NCI-H2227 (cell line): ENCODE data around the gene KCNJ15.

ENCODE experiments used
- DNase-seq: peaks from one replicate; lab custom pipeline; 2025; ENCODE audit not compliant: unreplicated experiment; lab: John Stamatoyannopoulos, UW

KCNJ15 gene

DNA sequence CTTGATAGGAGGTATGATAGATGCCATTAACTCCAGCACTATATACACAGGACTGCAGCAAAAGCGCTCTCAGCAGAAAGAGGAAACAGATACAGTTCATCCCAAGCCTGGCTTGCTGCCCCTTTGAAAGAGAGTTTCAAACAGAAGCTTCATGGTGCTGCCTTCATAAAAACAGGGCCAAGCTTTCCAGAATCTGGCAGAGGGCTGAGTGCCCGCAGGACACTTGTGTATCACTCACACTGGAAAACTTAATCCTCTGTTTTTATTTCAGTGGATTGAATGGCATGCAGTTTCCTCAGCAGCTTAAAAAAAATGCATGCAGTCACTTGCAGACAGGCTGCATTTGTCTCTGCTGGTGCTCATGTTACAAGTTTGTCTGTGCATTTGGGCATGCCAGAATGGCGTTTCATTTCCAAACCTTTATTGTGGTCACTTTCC, 40.4 kb downstream of the KCNJ15 start:
- no peak for DNase-seq

DNA sequence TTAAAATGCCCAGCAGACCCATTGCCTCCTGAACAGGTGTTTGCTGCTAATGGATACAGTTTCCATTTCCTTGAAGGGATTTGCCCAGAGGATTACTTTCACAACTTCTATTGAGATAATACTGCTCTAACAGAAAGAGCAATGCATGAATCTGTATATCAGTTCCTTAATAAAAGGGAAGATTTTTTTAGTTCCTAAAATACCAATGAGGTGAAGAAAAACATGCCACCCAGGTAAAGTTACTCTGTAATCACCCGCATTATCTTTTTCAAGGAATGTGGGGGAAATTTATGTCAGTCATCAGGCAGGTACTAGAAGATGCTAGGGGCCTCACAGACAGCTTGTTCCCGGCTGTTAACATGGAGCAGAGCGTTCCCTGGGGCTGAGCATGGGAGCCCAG, 41.1 kb downstream of the KCNJ15 start:
- DNase-seq: no peak

GRCh38 chr21:38298832-38299231, 42.0 kb downstream of the KCNJ15 start:
- no peak for DNase-seq

GRCh38 chr21:38299671-38300070, 42.9 kb downstream of the KCNJ15 start:
- DNase-seq: no peak

DNA sequence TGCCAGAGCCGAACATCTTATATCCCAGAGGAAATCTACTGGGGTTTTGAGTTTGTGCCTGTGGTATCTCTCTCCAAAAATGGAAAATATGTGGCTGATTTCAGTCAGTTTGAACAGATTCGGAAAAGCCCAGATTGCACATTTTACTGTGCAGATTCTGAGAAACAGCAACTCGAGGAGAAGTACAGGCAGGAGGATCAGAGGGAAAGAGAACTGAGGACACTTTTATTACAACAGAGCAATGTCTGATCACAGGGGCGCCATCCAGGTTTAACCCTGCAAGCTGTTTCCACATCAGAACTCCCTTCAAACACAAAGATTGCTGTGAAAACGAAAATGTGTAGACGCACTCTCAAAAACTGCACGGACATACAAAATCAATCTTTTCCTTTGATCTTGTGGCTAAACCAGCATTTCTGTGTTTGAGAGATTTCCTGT, 43.4 kb downstream of the KCNJ15 start:
- DNase-seq: no peak

DNA sequence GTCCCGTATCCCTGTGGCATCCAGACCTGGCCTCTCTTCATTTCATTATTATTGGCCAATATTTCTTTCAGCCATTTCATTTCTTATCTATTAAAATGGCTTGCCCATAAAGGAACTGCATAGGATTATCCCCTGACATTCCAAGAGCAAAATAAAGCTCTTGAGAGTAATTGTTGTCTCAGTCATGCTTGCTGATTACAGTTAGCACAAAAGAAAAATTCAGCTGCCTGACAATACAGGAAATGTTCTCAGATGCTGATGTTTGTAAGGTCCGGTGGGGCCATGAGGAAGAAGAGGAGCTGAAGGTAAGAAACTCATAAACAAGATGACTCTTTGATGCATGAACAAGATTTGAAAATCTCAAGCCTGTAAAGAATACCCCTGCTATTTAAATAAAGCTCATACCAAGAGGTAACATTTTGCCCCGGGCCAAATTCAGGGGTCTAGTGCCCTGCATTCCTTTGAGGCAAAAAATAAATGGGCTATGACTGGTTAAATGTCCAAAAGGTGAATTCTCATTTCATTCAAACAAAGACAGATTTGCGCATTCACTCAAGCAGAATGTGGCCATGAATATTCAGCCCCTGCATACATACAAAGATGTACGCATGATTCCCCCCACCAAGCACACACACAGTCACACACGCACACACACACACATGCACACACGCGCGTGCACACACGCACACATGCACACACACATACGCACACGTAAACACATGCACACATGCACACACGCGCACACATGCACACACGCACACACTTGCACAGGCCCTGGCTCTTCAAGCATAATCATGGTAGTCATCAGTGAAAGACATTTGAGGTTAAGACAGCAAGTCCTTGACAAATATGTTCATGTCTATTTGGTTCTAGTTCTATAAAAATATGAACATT, 44.8 kb downstream of the KCNJ15 start:
- DNase-seq: no peak

- DNase-seq: no peak
Observed at GRCh38 chr21:38303300-38303699, 46.5 kb downstream of the KCNJ15 start.

GRCh38 chr21:38306433-38307141, 49.8 kb downstream of the KCNJ15 start:
- DNase-seq: no peak

DNA sequence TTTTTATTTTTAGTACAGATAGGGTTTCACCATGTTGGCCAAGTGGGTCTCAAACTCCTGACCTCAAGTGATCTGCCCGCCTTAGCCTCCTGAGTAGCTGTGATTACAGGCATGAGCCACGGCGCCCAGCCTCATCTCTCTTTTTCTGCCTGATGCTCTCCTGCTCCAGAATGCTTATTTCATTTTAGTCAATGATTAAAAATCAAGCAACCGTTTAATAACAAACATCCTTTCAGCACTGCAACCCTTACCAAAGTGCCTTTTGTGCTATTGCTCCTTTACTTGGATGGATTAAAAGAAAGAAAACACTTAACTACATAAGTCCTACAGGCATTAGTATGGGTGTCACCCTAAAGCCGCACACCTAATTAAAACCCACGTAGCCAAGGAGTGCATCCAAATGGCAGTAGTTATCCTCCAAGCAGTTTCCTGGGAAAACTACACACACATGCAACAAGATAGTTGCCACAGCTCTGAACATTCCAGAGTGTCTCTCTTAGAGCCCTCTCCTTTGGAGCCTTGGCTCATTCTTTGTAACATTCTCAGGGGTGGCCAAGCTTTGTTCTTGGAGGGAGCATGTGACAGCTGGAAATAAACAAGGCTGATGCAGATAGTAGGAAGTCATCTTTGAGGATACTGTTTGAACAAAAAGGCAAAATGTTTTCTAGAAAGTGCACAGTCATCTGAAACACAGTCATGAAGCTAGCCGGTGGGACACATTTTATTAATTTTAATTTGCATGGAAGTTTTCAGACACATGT, 51.2 kb downstream of the KCNJ15 start:
- no peak for DNase-seq

DNA sequence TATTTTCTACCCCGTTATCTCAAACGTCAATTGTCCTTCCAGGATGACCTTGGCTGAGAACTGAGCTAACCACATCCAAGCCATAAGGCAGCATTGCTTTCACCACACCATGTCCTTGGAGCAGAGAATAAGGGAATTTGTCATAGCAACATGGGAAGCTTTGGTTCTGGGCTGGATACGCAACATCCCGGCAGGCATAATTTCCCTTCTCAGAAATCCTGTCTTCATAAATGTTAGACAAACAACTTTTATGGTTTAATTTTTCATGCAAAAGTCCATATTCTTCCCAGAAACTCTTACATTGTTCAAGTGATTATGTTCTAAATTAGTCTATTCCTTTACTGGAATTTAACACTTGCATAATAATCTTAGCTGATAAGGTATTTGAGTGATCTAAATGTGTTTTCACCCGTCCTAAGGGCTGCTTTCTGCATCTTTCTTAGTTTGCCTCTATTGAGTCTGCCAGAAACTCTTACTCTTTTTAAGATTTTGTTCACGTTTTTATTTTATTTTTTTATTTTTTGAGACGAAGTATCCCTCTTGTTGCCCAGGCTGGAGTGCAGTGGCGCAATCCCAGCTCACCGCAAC, 51.8 kb downstream of the KCNJ15 start:
- DNase-seq: no peak

DNA sequence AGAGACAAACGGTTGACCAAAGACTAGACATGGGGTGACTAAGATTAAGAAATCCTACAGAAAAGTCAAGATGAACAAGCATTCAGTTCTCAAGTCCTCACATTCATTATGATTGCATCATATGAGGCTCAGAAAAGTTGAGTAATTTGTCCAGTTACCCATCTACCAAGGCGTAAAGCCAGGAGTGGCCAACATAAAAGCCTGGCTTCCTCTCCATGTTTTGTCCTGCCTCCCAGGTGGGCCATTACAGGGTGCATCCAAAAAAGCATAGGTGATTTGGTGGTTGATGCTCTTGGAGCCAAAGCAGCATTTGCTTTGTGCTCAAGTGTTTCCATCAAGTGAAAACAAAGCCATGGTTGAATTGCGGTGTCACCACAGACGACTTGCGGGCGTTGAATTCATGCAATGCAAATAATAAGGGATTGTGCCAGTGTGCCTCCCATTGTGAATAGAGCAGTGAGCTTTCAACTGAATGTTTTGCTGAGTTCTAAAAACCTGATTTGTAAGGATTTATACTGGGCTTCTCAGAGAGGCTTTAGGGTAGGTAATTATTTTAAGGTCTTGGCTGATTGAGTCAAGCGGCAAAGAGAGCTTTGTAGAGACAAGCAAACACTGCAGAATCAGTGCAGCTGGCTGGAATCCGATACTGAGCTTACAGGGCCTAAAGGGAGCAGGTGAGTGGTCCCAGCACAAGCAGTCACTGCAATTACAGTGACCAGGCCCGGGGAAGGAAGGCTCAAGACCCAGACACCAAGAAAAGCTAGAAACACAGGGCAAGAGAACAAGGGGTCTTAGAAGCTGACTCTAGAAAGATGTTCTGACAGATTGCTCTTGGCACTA, 54.1 kb downstream of the KCNJ15 start:
- no peak for DNase-seq

- DNase-seq: no peak
Observed at GRCh38 chr21:38311765-38312164, 55.0 kb downstream of the KCNJ15 start.

DNA sequence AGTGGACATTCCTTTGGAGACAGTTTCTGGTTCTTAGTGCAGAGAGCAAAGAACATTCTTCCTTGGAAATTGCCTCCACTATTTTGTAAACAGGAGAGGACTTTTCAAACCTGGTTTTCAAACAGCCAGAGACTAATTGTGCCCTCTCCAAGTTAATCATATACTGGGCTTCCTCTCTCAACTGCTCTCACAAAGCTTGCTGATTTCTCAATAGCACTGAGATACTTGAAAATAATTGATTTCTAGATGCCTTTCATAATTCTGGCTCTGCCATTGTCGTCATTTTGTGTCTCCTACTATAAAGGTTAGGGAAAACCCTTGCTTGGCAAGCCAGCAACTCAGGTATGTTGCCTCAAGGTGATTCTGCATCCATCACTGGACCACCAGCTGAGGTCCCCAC, 56.0 kb downstream of the KCNJ15 start:
- no peak for DNase-seq

- DNase-seq: no peak
Observed at GRCh38 chr21:38314558-38314957, 57.8 kb downstream of the KCNJ15 start.

GRCh38 chr21:38315122-38315521, 58.3 kb downstream of the KCNJ15 start:
- DNase-seq: no peak

- no peak for DNase-seq
Observed at GRCh38 chr21:38319781-38320180, 63.0 kb downstream of the KCNJ15 start.

DNA sequence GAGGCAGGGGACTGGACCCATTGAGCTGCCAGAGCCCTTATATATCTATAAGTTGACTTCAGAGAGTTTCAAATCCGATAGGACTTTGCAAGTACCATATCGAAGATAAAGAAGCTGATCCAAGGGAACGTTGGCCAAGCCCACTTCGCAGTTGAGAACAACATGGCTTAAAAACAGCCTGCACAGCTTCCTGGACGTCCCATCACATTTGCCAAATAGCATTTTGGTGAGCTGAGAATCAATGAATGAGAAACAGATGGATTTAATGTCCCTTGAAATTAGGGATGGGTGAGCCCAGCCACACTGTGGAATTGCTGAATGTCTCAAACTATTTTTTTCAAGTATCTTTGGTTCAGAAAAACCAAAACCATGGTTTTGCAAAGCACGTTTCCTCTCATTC, 64.8 kb downstream of the KCNJ15 start:
- DNase-seq: no peak

- DNase-seq: no peak
Observed at GRCh38 chr21:38322311-38322950, 65.6 kb downstream of the KCNJ15 start.

DNA sequence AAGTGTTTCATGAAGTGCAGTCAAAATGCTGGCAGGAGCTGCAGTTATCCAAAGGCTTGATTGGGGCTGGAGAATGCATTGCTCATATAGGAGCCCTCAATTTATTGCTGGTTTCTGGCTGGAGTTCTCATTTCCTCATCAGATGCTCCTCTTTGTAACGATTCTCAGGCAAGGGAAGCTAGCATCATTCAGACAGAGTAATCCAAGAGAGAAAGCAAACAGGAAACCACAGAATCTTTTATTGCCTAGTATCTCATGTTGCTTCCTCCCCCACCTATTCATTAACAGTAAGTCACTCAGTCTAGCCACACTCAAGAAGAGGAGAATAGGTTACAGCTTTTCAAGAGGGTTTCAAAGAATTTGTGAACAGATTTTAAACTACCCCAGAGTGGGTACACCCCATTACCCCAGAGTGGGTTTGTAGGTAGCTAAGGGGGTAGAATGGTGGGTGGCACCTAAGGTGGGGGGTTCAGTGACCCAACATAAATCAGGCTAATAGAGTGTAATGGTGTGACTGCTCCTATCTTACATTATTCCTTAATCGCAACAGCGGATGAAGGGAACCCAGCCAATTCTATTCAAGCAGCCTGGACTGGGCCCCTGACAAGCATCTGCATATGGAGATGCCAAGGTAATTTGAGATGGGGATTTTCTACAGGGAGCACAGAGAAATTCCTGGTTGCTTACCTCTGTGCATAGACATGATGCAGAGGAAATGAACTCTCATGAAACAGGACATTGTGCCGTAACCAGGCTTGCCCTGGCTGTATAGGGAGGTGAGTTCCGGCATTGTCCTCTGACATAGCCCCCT, 67.1 kb downstream of the KCNJ15 start:
- DNase-seq: no peak
